ENCODE measurements around the gene FAIM2.

GRCh38 chr12:49880756-49881414, 22.8 kb downstream of the FAIM2 start:
- no peak for TF ChIP-seq CTCF (IDR thresholded peaks at IDR 0.05)
- no peak for TF ChIP-seq ZFX (IDR thresholded peaks at IDR 0.05; ENCODE audit: borderline replicate concordance)
